ENCODE data around the gene ATP8B3.

DNA sequence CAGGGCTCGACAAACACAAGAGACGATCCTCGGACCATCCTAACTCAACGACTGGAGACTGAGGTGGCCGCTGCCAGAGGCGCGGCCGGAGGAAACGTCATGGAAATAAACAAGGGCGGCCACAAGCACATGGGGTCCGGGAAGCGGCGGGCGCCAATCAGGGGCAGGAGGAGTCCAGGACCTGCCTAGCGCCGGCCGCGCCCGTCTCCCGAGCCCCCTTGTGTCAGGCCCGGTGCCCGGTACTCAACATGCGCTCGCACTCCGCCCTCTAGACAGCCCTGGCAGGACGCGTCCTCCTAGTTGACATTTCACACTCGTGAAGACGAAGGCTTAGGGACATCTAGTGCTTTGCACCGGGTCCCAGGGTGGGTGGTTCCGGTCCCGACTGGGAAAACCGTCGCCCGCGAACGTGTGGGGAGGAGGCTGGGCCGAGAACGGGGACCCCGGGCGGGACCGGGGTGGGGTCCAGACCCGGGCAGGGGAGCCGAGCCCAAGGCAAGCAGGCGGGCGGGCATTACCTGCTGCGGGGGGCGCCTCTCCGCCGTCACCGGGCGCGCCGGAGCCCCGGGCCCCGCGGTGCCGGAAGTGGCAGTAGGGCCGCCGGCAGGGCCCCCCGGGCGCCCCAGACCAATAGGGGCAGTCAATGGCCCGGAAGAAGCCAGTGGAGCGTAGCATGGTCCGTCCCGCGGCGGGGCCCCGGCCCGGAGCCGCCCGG lies 35.8 kb upstream of the ATP8B3 start:
- TF ChIP-seq, protein P1, sequence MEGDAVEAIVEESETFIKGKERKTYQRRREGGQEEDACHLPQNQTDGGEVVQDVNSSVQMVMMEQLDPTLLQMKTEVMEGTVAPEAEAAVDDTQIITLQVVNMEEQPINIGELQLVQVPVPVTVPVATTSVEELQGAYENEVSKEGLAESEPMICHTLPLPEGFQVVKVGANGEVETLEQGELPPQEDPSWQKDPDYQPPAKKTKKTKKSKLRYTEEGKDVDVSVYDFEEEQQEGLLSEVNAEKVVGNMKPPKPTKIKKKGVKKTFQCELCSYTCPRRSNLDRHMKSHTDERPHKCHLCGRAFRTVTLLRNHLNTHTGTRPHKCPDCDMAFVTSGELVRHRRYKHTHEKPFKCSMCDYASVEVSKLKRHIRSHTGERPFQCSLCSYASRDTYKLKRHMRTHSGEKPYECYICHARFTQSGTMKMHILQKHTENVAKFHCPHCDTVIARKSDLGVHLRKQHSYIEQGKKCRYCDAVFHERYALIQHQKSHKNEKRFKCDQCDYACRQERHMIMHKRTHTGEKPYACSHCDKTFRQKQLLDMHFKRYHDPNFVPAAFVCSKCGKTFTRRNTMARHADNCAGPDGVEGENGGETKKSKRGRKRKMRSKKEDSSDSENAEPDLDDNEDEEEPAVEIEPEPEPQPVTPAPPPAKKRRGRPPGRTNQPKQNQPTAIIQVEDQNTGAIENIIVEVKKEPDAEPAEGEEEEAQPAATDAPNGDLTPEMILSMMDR (IDR thresholded peaks at IDR 0.05) = no peak
- TF ChIP-seq, protein P2, sequence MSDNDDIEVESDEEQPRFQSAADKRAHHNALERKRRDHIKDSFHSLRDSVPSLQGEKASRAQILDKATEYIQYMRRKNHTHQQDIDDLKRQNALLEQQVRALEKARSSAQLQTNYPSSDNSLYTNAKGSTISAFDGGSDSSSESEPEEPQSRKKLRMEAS (IDR thresholded peaks at IDR 0.05) = peak; percentile 30; the same call in 1 of the 2 replicates
- no peak for TF ChIP-seq ZFP36 (IDR thresholded peaks at IDR 0.05; ENCODE audit: borderline replicate concordance, partially characterized antibody)
- TF ChIP-seq EHMT2 (IDR thresholded peaks at IDR 0.05; ENCODE audit: low read depth) = no peak
- no peak for TF ChIP-seq POLR2A (IDR thresholded peaks at IDR 0.05; ENCODE audit: low read length)
- no peak for TF ChIP-seq EP300 (IDR thresholded peaks at IDR 0.05)
- no peak for TF ChIP-seq RAD21 (conservative IDR thresholded peaks at IDR 0.05 in 1 of 2, IDR thresholded peaks at IDR 0.05 in 1 of 2)
- TF ChIP-seq, protein P3, sequence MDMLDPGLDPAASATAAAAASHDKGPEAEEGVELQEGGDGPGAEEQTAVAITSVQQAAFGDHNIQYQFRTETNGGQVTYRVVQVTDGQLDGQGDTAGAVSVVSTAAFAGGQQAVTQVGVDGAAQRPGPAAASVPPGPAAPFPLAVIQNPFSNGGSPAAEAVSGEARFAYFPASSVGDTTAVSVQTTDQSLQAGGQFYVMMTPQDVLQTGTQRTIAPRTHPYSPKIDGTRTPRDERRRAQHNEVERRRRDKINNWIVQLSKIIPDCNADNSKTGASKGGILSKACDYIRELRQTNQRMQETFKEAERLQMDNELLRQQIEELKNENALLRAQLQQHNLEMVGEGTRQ (IDR thresholded peaks at IDR 0.05) = no peak
- no peak for TF ChIP-seq CHD2 (IDR thresholded peaks at IDR 0.05; ENCODE audit: low read length, partially characterized antibody)
- no peak for TF ChIP-seq BHLHE40 (IDR thresholded peaks at IDR 0.05; ENCODE audit: low read depth, low read length)
- TF ChIP-seq KDM5A (IDR thresholded peaks at IDR 0.05) = no peak
